PFSK-1 (cell line): ENCODE data around the gene PTPRO.

Experiments used
- FOXP2 ChIP-seq: optimal IDR thresholded peaks from 2 replicates; pipeline ENCODE3; 2011; ENCODE audit warnings: borderline replicate concordance, control low read depth, inconsistent platforms; ENCODE audit not compliant: insufficient read depth; ENCODE audit errors: extremely low read length, extremely low read depth
- POLR2AphosphoS5 ChIP-seq: IDR thresholded peaks from 2 replicates; pipeline ENCODE4 v1.6.1; 2012; ENCODE audit warnings: low read depth, mild to moderate bottlenecking, control low read depth, low read length, moderate library complexity
- SIN3A ChIP-seq: IDR thresholded peaks from 2 replicates; pipeline ENCODE4 v1.6.1; 2012; ENCODE audit warnings: mild to moderate bottlenecking, low read length, moderate library complexity, borderline replicate concordance; ENCODE audit not compliant: insufficient read depth
- TAF1 ChIP-seq: IDR thresholded peaks from 2 replicates; pipeline ENCODE4 v1.6.1; 2012; ENCODE audit warnings: low read length, control low read depth, borderline replicate concordance; ENCODE audit not compliant: insufficient read depth
- TF ChIP-seq, protein P1 (sequence below), 2 experiments: IDR thresholded peaks; 2 replicates each; pipeline versions ENCODE4 v1.6.1 to v1.8.0; 2011 to 2012; ENCODE audit warnings: low read depth in 2 of 2, low read length in 2 of 2, control low read depth in 1 of 2, inconsistent platforms in 1 of 2, mild to moderate bottlenecking in 1 of 2, moderate library complexity in 1 of 2; ENCODE audit not compliant: insufficient read depth in 1 of 2

The PTPRO gene

DNA sequence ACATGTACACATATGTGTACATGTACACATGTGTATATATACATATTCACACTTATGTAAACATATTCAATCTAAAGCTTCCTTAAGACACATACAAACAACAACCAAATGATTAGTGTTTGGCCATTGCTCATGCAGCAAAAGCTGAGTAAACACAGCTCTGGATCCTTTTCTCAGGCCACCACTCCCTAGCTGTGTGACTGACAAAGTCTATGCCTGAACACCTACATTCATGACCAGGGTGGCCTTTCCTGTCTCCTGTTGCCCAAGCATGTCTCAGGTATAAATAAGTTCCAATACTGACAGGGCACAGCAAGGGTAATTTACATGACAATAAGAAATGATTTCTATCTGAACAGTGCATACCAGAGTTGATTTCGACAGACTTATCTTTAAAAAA lies 1.4 kb upstream of the PTPRO start:
- TF ChIP-seq TAF1 (no peak), SIN3A (no peak), FOXP2 (no peak), POLR2AphosphoS5 (no peak)
- TF ChIP-seq, protein P1, sequence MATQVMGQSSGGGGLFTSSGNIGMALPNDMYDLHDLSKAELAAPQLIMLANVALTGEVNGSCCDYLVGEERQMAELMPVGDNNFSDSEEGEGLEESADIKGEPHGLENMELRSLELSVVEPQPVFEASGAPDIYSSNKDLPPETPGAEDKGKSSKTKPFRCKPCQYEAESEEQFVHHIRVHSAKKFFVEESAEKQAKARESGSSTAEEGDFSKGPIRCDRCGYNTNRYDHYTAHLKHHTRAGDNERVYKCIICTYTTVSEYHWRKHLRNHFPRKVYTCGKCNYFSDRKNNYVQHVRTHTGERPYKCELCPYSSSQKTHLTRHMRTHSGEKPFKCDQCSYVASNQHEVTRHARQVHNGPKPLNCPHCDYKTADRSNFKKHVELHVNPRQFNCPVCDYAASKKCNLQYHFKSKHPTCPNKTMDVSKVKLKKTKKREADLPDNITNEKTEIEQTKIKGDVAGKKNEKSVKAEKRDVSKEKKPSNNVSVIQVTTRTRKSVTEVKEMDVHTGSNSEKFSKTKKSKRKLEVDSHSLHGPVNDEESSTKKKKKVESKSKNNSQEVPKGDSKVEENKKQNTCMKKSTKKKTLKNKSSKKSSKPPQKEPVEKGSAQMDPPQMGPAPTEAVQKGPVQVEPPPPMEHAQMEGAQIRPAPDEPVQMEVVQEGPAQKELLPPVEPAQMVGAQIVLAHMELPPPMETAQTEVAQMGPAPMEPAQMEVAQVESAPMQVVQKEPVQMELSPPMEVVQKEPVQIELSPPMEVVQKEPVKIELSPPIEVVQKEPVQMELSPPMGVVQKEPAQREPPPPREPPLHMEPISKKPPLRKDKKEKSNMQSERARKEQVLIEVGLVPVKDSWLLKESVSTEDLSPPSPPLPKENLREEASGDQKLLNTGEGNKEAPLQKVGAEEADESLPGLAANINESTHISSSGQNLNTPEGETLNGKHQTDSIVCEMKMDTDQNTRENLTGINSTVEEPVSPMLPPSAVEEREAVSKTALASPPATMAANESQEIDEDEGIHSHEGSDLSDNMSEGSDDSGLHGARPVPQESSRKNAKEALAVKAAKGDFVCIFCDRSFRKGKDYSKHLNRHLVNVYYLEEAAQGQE (IDR thresholded peaks at IDR 0.05; ENCODE audit: insufficient read depth in 1 of 2, low read depth in 2 of 2, low read length in 2 of 2) = no peak

DNA sequence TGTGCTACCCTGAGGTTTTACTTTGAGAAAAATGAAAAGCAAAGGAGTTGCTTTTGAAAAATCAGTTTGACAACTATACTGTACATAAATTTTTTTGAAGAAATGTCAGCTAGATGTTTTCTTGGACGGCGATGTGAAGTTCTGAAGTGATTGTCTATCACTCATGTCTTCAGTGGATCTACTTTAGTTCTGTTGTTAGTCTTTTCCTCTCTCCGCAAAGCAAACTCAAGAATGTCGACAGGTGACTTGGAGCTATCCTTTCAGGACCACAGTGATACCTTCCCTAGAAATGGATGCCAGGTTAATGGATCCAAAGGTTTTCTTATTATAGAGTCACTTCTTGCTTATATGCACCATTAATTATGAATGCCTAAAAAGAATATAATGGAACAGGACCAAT lies 1.2 kb downstream of the PTPRO start:
- TF ChIP-seq SIN3A = no peak
- TF ChIP-seq, protein P1 (IDR thresholded peaks at IDR 0.05; ENCODE audit: insufficient read depth in 1 of 2, low read depth in 2 of 2, low read length in 2 of 2) = peak; percentile 26 to 80; a peak in 3 of 4 replicates

DNA sequence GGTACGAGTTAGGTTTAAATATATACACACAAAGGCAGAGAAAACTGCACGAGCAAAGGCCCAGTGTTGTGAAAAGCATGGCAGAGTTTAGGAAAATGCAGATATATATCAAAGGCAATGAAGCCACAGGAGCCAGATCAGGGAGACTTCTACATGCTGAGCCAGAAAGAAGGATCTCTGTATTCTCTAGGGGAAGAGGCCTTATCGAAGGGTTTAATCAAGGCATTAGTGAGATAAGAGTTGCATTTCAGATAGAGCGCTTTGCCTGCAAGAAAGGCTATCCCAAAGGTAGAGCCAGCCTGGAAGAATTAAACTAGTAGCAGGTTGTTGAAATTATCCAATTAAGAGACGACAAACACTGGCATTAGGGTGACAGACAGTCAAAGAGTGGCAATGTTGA lies 7.6 kb downstream of the PTPRO start:
- TF ChIP-seq SIN3A (no peak), TAF1 (no peak), FOXP2 (no peak), POLR2AphosphoS5 (no peak)
- TF ChIP-seq, protein P1 (IDR thresholded peaks at IDR 0.05; ENCODE audit: insufficient read depth in 1 of 2, low read depth in 2 of 2, low read length in 2 of 2) = no peak

DNA sequence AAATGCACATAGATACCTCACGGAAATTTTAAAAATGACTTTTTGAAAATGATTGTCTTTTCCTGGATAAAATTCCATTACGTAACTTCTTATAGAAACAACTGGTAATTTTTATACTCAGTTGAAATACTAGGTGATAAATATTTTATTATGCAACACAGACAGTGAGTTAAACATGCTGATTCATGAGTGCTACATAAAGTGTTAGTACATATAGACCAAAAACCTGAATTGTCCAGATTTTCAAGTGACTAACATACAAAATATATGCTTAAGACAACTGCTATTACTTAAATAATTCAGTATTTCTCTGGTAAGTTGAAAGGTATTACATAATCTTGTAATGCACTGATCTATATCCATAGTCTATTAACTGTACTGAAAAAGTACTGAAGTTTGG lies 11.9 kb downstream of the PTPRO start:
- TF ChIP-seq POLR2AphosphoS5 (no peak), SIN3A (no peak), FOXP2 (no peak), TAF1 (no peak)
- TF ChIP-seq, protein P1 (IDR thresholded peaks at IDR 0.05; ENCODE audit: insufficient read depth in 1 of 2, low read depth in 2 of 2, low read length in 2 of 2) = no peak

DNA sequence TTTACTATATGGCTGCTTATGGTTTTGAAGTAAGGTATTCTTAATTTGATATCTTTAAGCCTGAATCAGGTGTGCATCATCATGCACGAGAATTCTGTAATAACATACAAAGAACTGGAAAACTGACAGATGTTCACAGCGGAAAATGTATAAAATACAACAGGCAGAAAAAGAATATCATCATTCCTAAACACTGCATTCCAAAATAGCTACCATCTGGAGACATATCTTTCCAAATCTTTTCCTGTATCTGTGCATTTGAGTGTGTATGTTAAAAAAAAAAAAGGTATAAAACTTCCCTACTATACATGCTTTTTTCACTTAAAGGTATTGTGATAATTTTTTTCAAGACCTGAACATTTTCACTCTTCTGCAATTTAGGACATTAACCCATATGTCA lies 13.7 kb downstream of the PTPRO start:
- TF ChIP-seq TAF1 (no peak), POLR2AphosphoS5 (no peak), FOXP2 (no peak), SIN3A (no peak)
- TF ChIP-seq, protein P1 (IDR thresholded peaks at IDR 0.05; ENCODE audit: insufficient read depth in 1 of 2, low read depth in 2 of 2, low read length in 2 of 2) = no peak
